ENCODE data around the gene A3GALT2.

- TF ChIP-seq CTCF (conservative IDR thresholded peaks at IDR 0.05 in 1 of 2, IDR thresholded peaks at IDR 0.05 in 1 of 2; ENCODE audit: extremely low read depth in 1 of 2, insufficient read depth in 1 of 2, low read depth in 1 of 2, low read length in 2 of 2) = no peak
- no peak for TF ChIP-seq EZH2 (IDR thresholded peaks at IDR 0.05; ENCODE audit: borderline replicate concordance, low read length)
Measured at GRCh38 chr1:33341190-33341589, 20.3 kb upstream of the A3GALT2 start.
